NT2/D1 (cell line): ENCODE measurements around the gene PDE8A.

Experiments used
- SUZ12 ChIP-seq: IDR thresholded peaks from 2 replicates; pipeline ENCODE4 v1.6.1; 2011; ENCODE audit not compliant: insufficient read length, insufficient read depth; ENCODE audit errors: extremely low read depth
- YY1 ChIP-seq: IDR thresholded peaks from 2 replicates; pipeline ENCODE4 v1.6.1; 2011; ENCODE audit not compliant: insufficient read length, insufficient read depth
- ZNF274 ChIP-seq: IDR thresholded peaks from 2 replicates; pipeline ENCODE4 v1.6.1; 2011; ENCODE audit warnings: mild to moderate bottlenecking, low read depth, low read length

DNA sequence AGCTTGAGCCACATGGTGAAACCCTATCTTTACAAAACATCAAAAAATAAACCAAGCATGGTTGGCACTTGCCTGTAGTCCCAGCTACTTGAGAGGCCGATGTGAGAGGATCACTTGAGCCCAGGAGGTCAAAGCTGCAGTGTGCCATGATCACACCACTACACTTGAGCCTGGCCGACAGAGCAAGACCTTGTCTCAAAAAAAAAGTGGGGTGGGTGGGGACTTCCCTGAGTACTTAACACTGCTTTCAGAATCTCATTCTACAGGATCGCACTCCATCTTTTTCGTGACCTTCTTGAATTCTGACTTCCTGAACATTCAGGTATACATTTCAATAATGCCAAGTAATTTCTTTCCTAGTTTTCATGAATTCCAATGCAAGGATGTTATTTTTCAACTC lies 91.3 kb downstream of the PDE8A start:
- no peak for TF ChIP-seq YY1
- no peak for TF ChIP-seq ZNF274
- no peak for TF ChIP-seq SUZ12
